ENCODE results near the gene GINS1.

Gene GINS1

DNA sequence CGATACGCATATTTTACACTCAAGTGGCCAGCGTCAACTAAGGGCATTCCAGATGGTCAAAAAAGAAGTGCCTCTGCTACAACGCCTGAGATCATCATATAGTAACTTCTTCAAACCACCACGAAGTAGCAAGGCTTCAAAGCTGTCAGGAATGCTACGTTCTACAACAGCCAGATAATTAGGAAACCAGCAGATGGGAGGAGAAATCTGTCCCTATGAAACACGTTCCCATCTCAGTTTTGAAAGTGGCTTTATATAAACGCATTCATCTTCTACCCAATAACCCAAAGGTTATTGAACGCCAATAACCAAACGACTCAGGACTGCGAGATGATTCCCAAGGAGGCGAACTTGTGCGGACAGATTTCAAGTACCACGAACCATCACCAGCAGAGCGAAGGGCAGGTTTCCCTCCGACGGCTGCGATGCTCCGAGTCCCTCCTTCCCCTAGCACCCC lies 18.0 kb upstream of the GINS1 start:
- peak; percentile 38 for FAIRE-seq
- DNase-seq (ENCODE audit: insufficient read length, low spot score) = no peak

GRCh38 chr20:25389858-25390537 lies 17.5 kb upstream of the GINS1 start:
- TF ChIP-seq PAX5 (IDR thresholded peaks at IDR 0.05; ENCODE audit: insufficient read depth, low read length, severe bottlenecking) (no peak), TAF1 (IDR thresholded peaks at IDR 0.05; ENCODE audit: low read depth, low read length) (0 out of 2 replicates have a peak, but pooled peaks have one; percentile 28)
- FAIRE-seq = no peak
- DNase-seq (ENCODE audit: insufficient read length, low spot score) = peak; percentile 48

More for the DNA sequence above, 18.0 kb upstream of the GINS1 start:
- TF ChIP-seq SPI1 (IDR thresholded peaks at IDR 0.05; ENCODE audit: low read depth, low read length) (no peak), PAX5 (IDR thresholded peaks at IDR 0.05; ENCODE audit: insufficient read depth, low read length, severe bottlenecking) (no peak), POLR2A (IDR thresholded peaks at IDR 0.05; ENCODE audit: low read depth, low read length) (no peak), TAF1 (IDR thresholded peaks at IDR 0.05; ENCODE audit: low read depth, low read length) (no peak), POLR2AphosphoS5 (IDR thresholded peaks at IDR 0.05; ENCODE audit: low read depth, low read length) (no peak), POU2F2 (IDR thresholded peaks at IDR 0.05; ENCODE audit: low read depth, low read length) (no peak)

DNA sequence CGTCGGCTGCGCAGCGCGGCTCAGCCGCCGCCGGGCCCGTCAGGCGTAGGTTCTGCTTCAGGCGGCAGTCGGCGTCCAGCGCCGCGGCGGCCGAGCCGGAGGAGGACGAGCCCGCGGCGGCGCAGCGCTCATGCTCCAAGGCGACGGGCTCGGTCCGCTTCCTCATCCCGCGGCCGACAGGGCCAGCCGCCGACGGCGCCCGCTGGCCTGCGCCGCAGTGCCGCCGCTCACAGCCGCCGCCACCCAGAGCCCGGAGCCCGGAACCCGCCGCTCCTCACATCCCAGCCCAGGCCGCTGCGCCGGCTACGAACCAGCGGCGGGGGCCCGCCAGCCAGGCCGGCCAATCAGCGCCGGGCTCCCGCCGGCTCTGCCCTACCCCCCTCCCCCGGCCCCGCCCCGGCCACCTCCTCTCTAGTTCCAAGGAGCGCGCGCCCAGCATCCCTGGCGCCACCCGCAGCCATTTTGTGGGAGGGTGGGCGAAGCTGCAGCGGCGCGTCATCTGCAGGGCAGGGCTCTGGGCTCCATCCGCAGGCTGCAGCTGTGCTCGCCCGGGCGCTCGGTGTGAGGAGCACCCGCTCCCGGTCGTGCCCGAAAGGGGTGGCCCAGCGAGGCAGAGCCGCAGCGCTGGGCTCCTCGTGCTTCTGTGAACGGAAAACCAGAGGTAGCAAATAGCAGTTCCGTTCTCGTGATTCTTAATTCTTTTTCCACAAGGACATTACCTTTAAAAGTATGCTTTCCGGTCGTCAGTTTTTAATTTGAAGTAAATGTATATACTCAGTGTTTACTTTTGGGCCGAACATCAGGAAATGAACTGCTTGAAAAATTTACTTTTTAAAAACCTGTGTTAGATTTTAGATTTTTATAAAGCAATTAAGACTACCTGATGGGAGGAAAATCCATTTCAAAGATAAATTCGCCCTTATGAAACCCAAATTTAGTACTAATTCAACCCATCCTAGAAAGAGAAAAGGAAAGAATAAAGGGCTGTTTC lies 16.6 kb upstream of the GINS1 start, which contains the start of gene ABHD12:
Gene ABHD12, minus strand, starts transcription at position 298 of the 991 bp plus-strand sequence. Its CDS starts 132 bp downstream, at position 166.
- TF ChIP-seq POLR2AphosphoS5 (IDR thresholded peaks at IDR 0.05; ENCODE audit: low read depth, low read length) = peak; percentile 90
- TF ChIP-seq TAF1 (IDR thresholded peaks at IDR 0.05; ENCODE audit: low read depth, low read length) = peak; percentile 77
- no peak for TF ChIP-seq SPI1 (IDR thresholded peaks at IDR 0.05; ENCODE audit: low read depth, low read length)
- TF ChIP-seq PAX5 (IDR thresholded peaks at IDR 0.05; ENCODE audit: insufficient read depth, low read length, severe bottlenecking) = no peak
- no peak for TF ChIP-seq POU2F2 (IDR thresholded peaks at IDR 0.05; ENCODE audit: low read depth, low read length)
- TF ChIP-seq POLR2A (IDR thresholded peaks at IDR 0.05; ENCODE audit: low read depth, low read length) = peak; percentile 92
- DNase-seq (ENCODE audit: insufficient read length, low spot score) (peak; percentile 94), FAIRE-seq (peak; percentile 90)

- TF ChIP-seq PAX5 (IDR thresholded peaks at IDR 0.05; ENCODE audit: insufficient read depth, low read length, severe bottlenecking) (no peak), SPI1 (IDR thresholded peaks at IDR 0.05; ENCODE audit: low read depth, low read length) (no peak), POU2F2 (IDR thresholded peaks at IDR 0.05; ENCODE audit: low read depth, low read length) (no peak), POLR2A (IDR thresholded peaks at IDR 0.05; ENCODE audit: low read depth, low read length) (no peak), TAF1 (IDR thresholded peaks at IDR 0.05; ENCODE audit: low read depth, low read length) (no peak), POLR2AphosphoS5 (IDR thresholded peaks at IDR 0.05; ENCODE audit: low read depth, low read length) (no peak)
- FAIRE-seq = no peak
Observed at GRCh38 chr20:25394276-25394675, 13.2 kb upstream of the GINS1 start.

DNA sequence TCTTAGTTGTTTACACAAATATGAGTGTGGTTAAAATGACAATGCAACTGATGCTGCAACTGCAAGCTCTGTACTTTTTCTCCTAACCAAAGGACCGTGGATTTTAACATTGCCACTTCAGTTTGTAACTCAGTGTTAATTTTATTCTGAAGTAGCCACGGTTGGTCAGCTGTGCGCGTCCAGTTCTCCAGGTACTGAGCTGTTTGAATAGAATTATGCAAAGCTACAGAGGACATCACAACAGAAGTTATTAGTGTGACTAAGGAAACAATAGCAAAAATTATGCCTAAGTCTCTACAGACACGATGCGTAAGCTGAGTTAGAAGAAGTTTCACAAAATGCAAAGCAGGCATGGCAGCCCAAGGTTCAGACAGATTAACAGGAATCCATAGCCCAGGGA lies 12.5 kb upstream of the GINS1 start:
- no peak for FAIRE-seq
- TF ChIP-seq TAF1 (IDR thresholded peaks at IDR 0.05; ENCODE audit: low read depth, low read length) = no peak
- no peak for TF ChIP-seq POLR2A (IDR thresholded peaks at IDR 0.05; ENCODE audit: low read depth, low read length)
- no peak for TF ChIP-seq PAX5 (IDR thresholded peaks at IDR 0.05; ENCODE audit: insufficient read depth, low read length, severe bottlenecking)
- TF ChIP-seq POLR2AphosphoS5 (IDR thresholded peaks at IDR 0.05; ENCODE audit: low read depth, low read length) = no peak
- no peak for TF ChIP-seq SPI1 (IDR thresholded peaks at IDR 0.05; ENCODE audit: low read depth, low read length)
- no peak for TF ChIP-seq POU2F2 (IDR thresholded peaks at IDR 0.05; ENCODE audit: low read depth, low read length)
- no peak for DNase-seq (ENCODE audit: insufficient read length, low spot score)

More at GRCh38 chr20:25394276-25394675, 13.2 kb upstream of the GINS1 start:
- DNase-seq (ENCODE audit: insufficient read length, low spot score) = no peak

- no peak for TF ChIP-seq TAF1 (IDR thresholded peaks at IDR 0.05; ENCODE audit: low read depth, low read length)
- no peak for TF ChIP-seq SPI1 (IDR thresholded peaks at IDR 0.05; ENCODE audit: low read depth, low read length)
- TF ChIP-seq POU2F2 (IDR thresholded peaks at IDR 0.05; ENCODE audit: low read depth, low read length) = no peak
- no peak for TF ChIP-seq POLR2AphosphoS5 (IDR thresholded peaks at IDR 0.05; ENCODE audit: low read depth, low read length)
- no peak for TF ChIP-seq POLR2A (IDR thresholded peaks at IDR 0.05; ENCODE audit: low read depth, low read length)
- TF ChIP-seq PAX5 (IDR thresholded peaks at IDR 0.05; ENCODE audit: insufficient read depth, low read length, severe bottlenecking) = no peak
- peak; percentile 55 for FAIRE-seq
- DNase-seq (ENCODE audit: insufficient read length, low spot score) = no peak
Observed at GRCh38 chr20:25397096-25397495, 10.4 kb upstream of the GINS1 start.

DNA sequence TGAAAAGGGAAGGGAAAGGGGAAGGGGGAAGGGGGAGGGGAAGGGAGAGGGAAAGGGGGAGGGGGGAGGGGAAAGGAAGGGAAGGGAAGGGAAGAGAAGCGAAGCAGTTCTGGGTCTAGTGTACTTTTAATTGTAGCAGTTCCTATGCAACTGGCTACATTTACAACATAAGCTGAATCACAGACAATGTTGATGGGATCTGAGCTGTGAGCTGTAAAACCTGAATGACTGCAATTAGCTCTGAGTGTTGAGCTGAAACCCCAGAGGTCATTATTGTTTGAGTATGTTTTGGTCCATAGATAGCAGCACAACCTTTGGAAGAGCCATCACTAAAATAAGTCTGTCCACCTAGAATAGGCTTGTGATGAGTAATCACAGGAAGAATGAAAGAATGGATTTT lies 9.7 kb upstream of the GINS1 start:
- DNase-seq (ENCODE audit: insufficient read length, low spot score) (no peak), FAIRE-seq (no peak)
- no peak for TF ChIP-seq TAF1 (IDR thresholded peaks at IDR 0.05; ENCODE audit: low read depth, low read length)
- TF ChIP-seq SPI1 (IDR thresholded peaks at IDR 0.05; ENCODE audit: low read depth, low read length) = no peak
- TF ChIP-seq PAX5 (IDR thresholded peaks at IDR 0.05; ENCODE audit: insufficient read depth, low read length, severe bottlenecking) = no peak
- no peak for TF ChIP-seq POLR2A (IDR thresholded peaks at IDR 0.05; ENCODE audit: low read depth, low read length)
- no peak for TF ChIP-seq POLR2AphosphoS5 (IDR thresholded peaks at IDR 0.05; ENCODE audit: low read depth, low read length)
- TF ChIP-seq POU2F2 (IDR thresholded peaks at IDR 0.05; ENCODE audit: low read depth, low read length) = no peak

DNA sequence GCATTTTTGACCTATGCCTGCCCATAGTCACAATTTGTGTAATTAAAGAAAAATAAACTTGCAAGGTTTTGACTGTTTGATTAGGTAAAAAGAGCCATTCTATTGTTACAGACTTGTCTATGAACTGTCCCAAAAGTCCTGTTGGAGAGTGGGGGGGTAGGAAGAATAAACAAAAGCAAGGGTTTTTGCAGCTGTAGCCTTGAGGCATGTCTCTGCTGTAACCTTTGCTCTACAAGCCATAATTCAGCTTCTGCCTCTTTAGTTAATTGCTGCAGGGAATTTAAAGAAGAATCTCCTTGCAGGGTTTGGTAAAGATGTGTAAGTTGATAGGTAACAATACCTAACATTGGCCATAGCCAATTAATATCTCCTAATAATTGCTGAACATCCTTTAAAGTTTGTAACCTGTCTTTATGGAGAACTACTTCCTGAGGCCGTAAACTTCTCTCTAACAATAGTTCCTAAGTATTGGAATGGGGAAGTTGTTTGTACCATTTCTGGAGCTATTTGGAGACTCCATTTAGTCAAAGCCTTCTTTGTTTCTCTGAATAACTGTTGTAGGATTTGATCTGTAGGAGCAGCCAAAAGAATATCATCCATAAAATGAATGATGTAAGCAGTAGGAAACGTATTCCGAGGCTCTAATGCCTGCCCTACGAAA lies 9.0 kb upstream of the GINS1 start:
- no peak for FAIRE-seq
- DNase-seq (ENCODE audit: insufficient read length, low spot score) = no peak
- TF ChIP-seq POU2F2 (IDR thresholded peaks at IDR 0.05; ENCODE audit: low read depth, low read length) = no peak
- no peak for TF ChIP-seq POLR2A (IDR thresholded peaks at IDR 0.05; ENCODE audit: low read depth, low read length)
- no peak for TF ChIP-seq SPI1 (IDR thresholded peaks at IDR 0.05; ENCODE audit: low read depth, low read length)
- no peak for TF ChIP-seq PAX5 (IDR thresholded peaks at IDR 0.05; ENCODE audit: insufficient read depth, low read length, severe bottlenecking)
- TF ChIP-seq POLR2AphosphoS5 (IDR thresholded peaks at IDR 0.05; ENCODE audit: low read depth, low read length) = no peak
- no peak for TF ChIP-seq TAF1 (IDR thresholded peaks at IDR 0.05; ENCODE audit: low read depth, low read length)

Measured in GM12891 (cell line).